Activated T-helper 1 cell treated with Interleukin-2 at 50 U/mL for 16 hours (primary cell): ENCODE measurements around the gene ERBB2.

Experiments used
- DNase-seq: peaks from one replicate; pipeline ENCODE4 v3.0.0-alpha.2; 2020; ENCODE audit warnings: low read depth

Gene ERBB2

GRCh38 chr17:39699818-39700147 is at the start of gene ERBB2:
Gene ERBB2 (plus strand): TSS chr17:39700064. CDS start chr17:39700239, 175 bp downstream.
- DNase-seq: no peak

- no peak for DNase-seq
These were observed 49.7 kb upstream of the ERBB2 start for GRCh38 chr17:39650121-39650579.

- no peak for DNase-seq
These were observed 47.8 kb upstream of the ERBB2 start for GRCh38 chr17:39651923-39652586.

GRCh38 chr17:39652587-39653315 is 47.1 kb upstream of the ERBB2 start:
- DNase-seq: no peak

GRCh38 chr17:39653316-39653661 is 46.6 kb upstream of the ERBB2 start:
- no peak for DNase-seq

GRCh38 chr17:39653662-39654331 is 46.1 kb upstream of the ERBB2 start:
- DNase-seq: peak; percentile 60

GRCh38 chr17:39655105-39655504 is 44.8 kb upstream of the ERBB2 start:
- DNase-seq: no peak

- DNase-seq: no peak
These were observed 41.5 kb upstream of the ERBB2 start for GRCh38 chr17:39658346-39658745.

GRCh38 chr17:39658760-39659159 is 41.1 kb upstream of the ERBB2 start:
- no peak for DNase-seq

GRCh38 chr17:39659279-39660010 is 40.4 kb upstream of the ERBB2 start:
- no peak for DNase-seq

GRCh38 chr17:39660011-39660360 is 39.9 kb upstream of the ERBB2 start:
- no peak for DNase-seq

- no peak for DNase-seq
These were observed 39.2 kb upstream of the ERBB2 start for GRCh38 chr17:39660397-39661385.

- no peak for DNase-seq
These were observed 37.9 kb upstream of the ERBB2 start for GRCh38 chr17:39661744-39662541.

- DNase-seq: no peak
These were observed 37.1 kb upstream of the ERBB2 start for GRCh38 chr17:39662551-39663339.

- no peak for DNase-seq
These were observed 36.5 kb upstream of the ERBB2 start for GRCh38 chr17:39663340-39663687.

- no peak for DNase-seq
These were observed 35.9 kb upstream of the ERBB2 start for GRCh38 chr17:39663688-39664580.

- no peak for DNase-seq
These were observed 35.0 kb upstream of the ERBB2 start, which contains the start of gene TCAP for GRCh38 chr17:39664581-39665561. Gene TCAP (plus strand): TSS chr17:39665349. CDS start chr17:39665360, 11 bp downstream.
